GM12875 (cell line): ENCODE data around the gene KRTAP12-3.

Experiments
- H3K4me3 ChIP-seq: one replicate; pipeline ENCODE4 v1.5.1; 2011; ENCODE audit warnings: low read depth, low read length, control low read depth
- CTCF ChIP-seq: IDR thresholded peaks from 2 replicates; pipeline ENCODE4 v1.5.1; 2011; ENCODE audit warnings: low read depth, mild to moderate bottlenecking, control low read depth, inconsistent platforms, low read length, moderate library complexity, borderline replicate concordance; ENCODE audit not compliant: insufficient read depth

The KRTAP12-3 gene

GRCh38 chr21:44614161-44614631, 43.5 kb upstream of the KRTAP12-3 start:
- no peak for TF ChIP-seq CTCF
- no peak overlapping the region for H3K4me3 ChIP-seq

- no peak overlapping the region for H3K4me3 ChIP-seq
- no peak for TF ChIP-seq CTCF
Measured at GRCh38 chr21:44614961-44615391, 42.8 kb upstream of the KRTAP12-3 start.

- no peak overlapping the region for H3K4me3 ChIP-seq
- TF ChIP-seq CTCF, result no peak
Measured at GRCh38 chr21:44615466-44615865, 42.3 kb upstream of the KRTAP12-3 start.

- H3K4me3 ChIP-seq, result no peak overlapping the region
- no peak for TF ChIP-seq CTCF
Measured at GRCh38 chr21:44615911-44616590, 41.7 kb upstream of the KRTAP12-3 start.

GRCh38 chr21:44616591-44616926, 41.2 kb upstream of the KRTAP12-3 start:
- no peak overlapping the region for H3K4me3 ChIP-seq
- no peak for TF ChIP-seq CTCF

GRCh38 chr21:44617071-44617501, 40.6 kb upstream of the KRTAP12-3 start:
- H3K4me3 ChIP-seq, result no peak overlapping the region
- no peak for TF ChIP-seq CTCF

- TF ChIP-seq CTCF, result 0 out of 2 replicates have a peak, but pooled peaks have one; percentile 3
- H3K4me3 ChIP-seq, result no peak overlapping the region
Measured at GRCh38 chr21:44618504-44618903, 39.2 kb upstream of the KRTAP12-3 start.
